Rectal smooth muscle tissue (tissue), 1 donor: Measurements from ENCODE around the gene BLVRB.

Experiments
- H3K27ac ChIP-seq: one replicate; pipeline ENCODE4 v1.7.0; 2013; ENCODE audit warnings: low read depth, low read length, inconsistent platforms
- H3K27me3 ChIP-seq: one replicate; pipeline ENCODE4 v1.7.0; 2013; ENCODE audit warnings: low read length; ENCODE audit not compliant: control insufficient read depth, insufficient read depth
- H3K36me3 ChIP-seq: one replicate; pipeline ENCODE4 v1.7.0; 2013; ENCODE audit warnings: low read length; ENCODE audit not compliant: control insufficient read depth, insufficient read depth
- H3K4me1 ChIP-seq: one replicate; pipeline ENCODE4 v1.7.0; 2013; ENCODE audit warnings: low read length; ENCODE audit not compliant: control insufficient read depth, insufficient read depth
- H3K4me3 ChIP-seq: one replicate; pipeline ENCODE4 v1.7.0; 2013; ENCODE audit warnings: low read length
- H3K9ac ChIP-seq: one replicate; pipeline ENCODE4 v1.7.0; 2013; ENCODE audit warnings: low read length

BLVRB gene

GRCh38 chr19:40465557-40466218 is at the start of gene BLVRB:
Gene BLVRB, minus strand, starts transcription at chr19:40465745. Its CDS starts 57 bp downstream, at chr19:40465688.
- Histone ChIP-seq H3K4me1 (peaks cover 12% of the 10 kb centered on the region), H3K27ac (peak within 1 kb of the TSS; percentile 85), H3K9ac (peak within 1 kb of the TSS; percentile 70), H3K36me3 (no peaks in the 10 kb centered on the region), H3K27me3 (no peaks in the 10 kb centered on the region), H3K4me3 (peak within 1 kb of the TSS; percentile 84)

- Histone ChIP-seq H3K4me3 (no peak overlapping the region), H3K4me1 (no peaks in the 10 kb centered on the region), H3K27ac (no peak overlapping the region), H3K9ac (no peak overlapping the region), H3K27me3 (peaks cover 16% of the 10 kb centered on the region), H3K36me3 (no peaks in the 10 kb centered on the region)
Measured at GRCh38 chr19:40513741-40514315, 48.3 kb upstream of the BLVRB start.

GRCh38 chr19:40513345-40513678 is 47.8 kb upstream of the BLVRB start:
- no peaks in the 10 kb centered on the region for H3K4me1 ChIP-seq
- H3K36me3 ChIP-seq, result no peaks in the 10 kb centered on the region
- no peak overlapping the region for H3K27ac ChIP-seq
- peaks cover 16% of the 10 kb centered on the region for H3K27me3 ChIP-seq
- H3K4me3 ChIP-seq, result no peak overlapping the region
- no peak overlapping the region for H3K9ac ChIP-seq

- no peak overlapping the region for H3K27ac ChIP-seq
- no peak overlapping the region for H3K9ac ChIP-seq
Measured at GRCh38 chr19:40512473-40513344, 47.2 kb upstream of the BLVRB start.

GRCh38 chr19:40512110-40512472 is 46.5 kb upstream of the BLVRB start:
- peaks cover 16% of the 10 kb centered on the region for H3K27me3 ChIP-seq
- no peak overlapping the region for H3K27ac ChIP-seq
- H3K4me3 ChIP-seq, result no peak overlapping the region
- no peak overlapping the region for H3K9ac ChIP-seq
- H3K36me3 ChIP-seq, result no peaks in the 10 kb centered on the region
- H3K4me1 ChIP-seq, result no peaks in the 10 kb centered on the region

More at GRCh38 chr19:40512473-40513344, 47.2 kb upstream of the BLVRB start:
- no peaks in the 10 kb centered on the region for H3K4me1 ChIP-seq
- H3K27me3 ChIP-seq, result peaks cover 16% of the 10 kb centered on the region
- no peak overlapping the region for H3K4me3 ChIP-seq
- H3K36me3 ChIP-seq, result no peaks in the 10 kb centered on the region

GRCh38 chr19:40511487-40511886 is 45.9 kb upstream of the BLVRB start:
- Histone ChIP-seq H3K4me3 (no peak overlapping the region), H3K27me3 (peaks cover 16% of the 10 kb centered on the region), H3K36me3 (no peaks in the 10 kb centered on the region), H3K27ac (no peak overlapping the region), H3K4me1 (no peaks in the 10 kb centered on the region), H3K9ac (no peak overlapping the region)

- Histone ChIP-seq H3K27ac (no peak overlapping the region), H3K27me3 (peaks cover 16% of the 10 kb centered on the region), H3K4me1 (no peaks in the 10 kb centered on the region), H3K36me3 (no peaks in the 10 kb centered on the region), H3K4me3 (no peak overlapping the region), H3K9ac (no peak overlapping the region)
Measured at GRCh38 chr19:40510526-40511115, 45.1 kb upstream of the BLVRB start.

- no peak overlapping the region for H3K27ac ChIP-seq
- no peak overlapping the region for H3K9ac ChIP-seq
- H3K27me3 ChIP-seq, result peaks cover 12% of the 10 kb centered on the region
- H3K4me1 ChIP-seq, result no peaks in the 10 kb centered on the region
- no peak overlapping the region for H3K4me3 ChIP-seq
- no peaks in the 10 kb centered on the region for H3K36me3 ChIP-seq
Measured at GRCh38 chr19:40508739-40509260, 43.3 kb upstream of the BLVRB start.

- Histone ChIP-seq H3K9ac (no peak overlapping the region), H3K4me1 (no peaks in the 10 kb centered on the region), H3K4me3 (no peak overlapping the region), H3K27me3 (peaks cover 6% of the 10 kb centered on the region), H3K27ac (no peak overlapping the region), H3K36me3 (no peaks in the 10 kb centered on the region)
Measured at GRCh38 chr19:40507892-40508291, 42.3 kb upstream of the BLVRB start.

- Histone ChIP-seq H3K36me3 (no peaks in the 10 kb centered on the region), H3K9ac (no peak overlapping the region), H3K27me3 (no peaks in the 10 kb centered on the region), H3K4me1 (no peaks in the 10 kb centered on the region), H3K27ac (no peak overlapping the region), H3K4me3 (no peak overlapping the region)
Measured at GRCh38 chr19:40506099-40506498, 40.6 kb upstream of the BLVRB start.

- no peaks in the 10 kb centered on the region for H3K36me3 ChIP-seq
- H3K9ac ChIP-seq, result no peak overlapping the region
- H3K27ac ChIP-seq, result no peak overlapping the region
- H3K27me3 ChIP-seq, result no peaks in the 10 kb centered on the region
- no peaks in the 10 kb centered on the region for H3K4me1 ChIP-seq
- H3K4me3 ChIP-seq, result no peak overlapping the region
Measured at GRCh38 chr19:40503320-40503695, 37.8 kb upstream of the BLVRB start.

- Histone ChIP-seq H3K27ac (no peak overlapping the region), H3K27me3 (no peaks in the 10 kb centered on the region), H3K4me3 (no peak overlapping the region), H3K36me3 (no peaks in the 10 kb centered on the region), H3K4me1 (no peaks in the 10 kb centered on the region), H3K9ac (no peak overlapping the region)
Measured at GRCh38 chr19:40502647-40503319, 37.2 kb upstream of the BLVRB start.
